ENCODE data around the gene RERE. TPM values are rescaled to one million over a fixed set of nuclear protein-coding genes. Genes with fewer than 3 reads are reported as not detected.
A peak's percentile ranks its signal among the peaks of the same experiment; 100 is the strongest.

Gene RERE
- total RNA-seq, 2 donors from 2014 or later: 144 to 174 TPM

- peaks cover 6 to 47% of the 10 kb centered on the region in 2 donors for H3K4me1 ChIP-seq (ENCODE audit: control insufficient read depth in 1 of 2, low read depth in 2 of 2)
- ATAC-seq (ENCODE audit: insufficient number of reproducible peaks, low FRiP score, low read depth) (no peak), DNase-seq (ENCODE audit: low spot score) (no peak)
- H3K9me3 ChIP-seq: no peaks in the 10 kb centered on the region
- H3K36me3 ChIP-seq: no peaks in the 10 kb centered on the region
- H3K27ac ChIP-seq: no peak overlapping the region
- no peak for TF ChIP-seq CTCF (IDR thresholded peaks at IDR 0.05)
- no peaks in the 10 kb centered on the region for H3K27me3 ChIP-seq (replicated peaks; ENCODE audit: insufficient read depth)
- H3K4me3 ChIP-seq: no peak overlapping the region
These were observed 469.2 kb downstream of the RERE start for GRCh38 chr1:8348047-8348776.

GRCh38 chr1:8347635-8348034 is 469.8 kb downstream of the RERE start:
- TF ChIP-seq CTCF (IDR thresholded peaks at IDR 0.05): no peak
- ATAC-seq (ENCODE audit: insufficient number of reproducible peaks, low FRiP score, low read depth): no peak
- no peak for DNase-seq (ENCODE audit: low spot score)
- no peak overlapping the region for H3K27ac ChIP-seq
- peaks cover 11 to 47% of the 10 kb centered on the region in 2 donors for H3K4me1 ChIP-seq (ENCODE audit: control insufficient read depth in 1 of 2, low read depth in 2 of 2)
- no peaks in the 10 kb centered on the region for H3K36me3 ChIP-seq
- H3K9me3 ChIP-seq: no peaks in the 10 kb centered on the region
- no peak overlapping the region for H3K4me3 ChIP-seq
- no peaks in the 10 kb centered on the region for H3K27me3 ChIP-seq (replicated peaks; ENCODE audit: insufficient read depth)

- no peak for DNase-seq (ENCODE audit: low spot score)
- no peaks in the 10 kb centered on the region for H3K27me3 ChIP-seq (replicated peaks; ENCODE audit: insufficient read depth)
- no peak overlapping the region for H3K27ac ChIP-seq
- peaks cover 13 to 45% of the 10 kb centered on the region in 2 donors for H3K4me1 ChIP-seq (ENCODE audit: control insufficient read depth in 1 of 2, low read depth in 2 of 2)
- no peaks in the 10 kb centered on the region for H3K36me3 ChIP-seq
- no peak overlapping the region for H3K4me3 ChIP-seq
- no peak for TF ChIP-seq CTCF (IDR thresholded peaks at IDR 0.05)
- no peak for ATAC-seq (ENCODE audit: insufficient number of reproducible peaks, low FRiP score, low read depth)
- H3K9me3 ChIP-seq: no peaks in the 10 kb centered on the region
These were observed 471.6 kb downstream of the RERE start for GRCh38 chr1:8345621-8346415.

GRCh38 chr1:8344893-8345507 is 472.4 kb downstream of the RERE start:
- Histone ChIP-seq H3K4me3 (no peak overlapping the region), H3K9me3 (no peaks in the 10 kb centered on the region), H3K27ac (no peak overlapping the region), H3K27me3 (replicated peaks; ENCODE audit: insufficient read depth) (no peaks in the 10 kb centered on the region), H3K4me1 (ENCODE audit: control insufficient read depth in 1 of 2, low read depth in 2 of 2) (peaks cover 13 to 43% of the 10 kb centered on the region in 2 donors), H3K36me3 (no peaks in the 10 kb centered on the region)
- no peak for DNase-seq (ENCODE audit: low spot score)
- no peak for ATAC-seq (ENCODE audit: insufficient number of reproducible peaks, low FRiP score, low read depth)
- TF ChIP-seq CTCF (IDR thresholded peaks at IDR 0.05): no peak

- Histone ChIP-seq H3K27ac (peak overlapping the region; percentile 94 to 95), H3K4me1 (ENCODE audit: control insufficient read depth in 1 of 2, low read depth in 2 of 2) (peaks cover 13 to 29% of the 10 kb centered on the region in 2 donors), H3K9me3 (no peaks in the 10 kb centered on the region), H3K27me3 (replicated peaks; ENCODE audit: insufficient read depth) (no peaks in the 10 kb centered on the region), H3K4me3 (peak overlapping the region; percentile 48), H3K36me3 (no peaks in the 10 kb centered on the region)
- no peak for TF ChIP-seq CTCF (IDR thresholded peaks at IDR 0.05)
- DNase-seq (ENCODE audit: low spot score): peak; percentile 64
- ATAC-seq (ENCODE audit: insufficient number of reproducible peaks, low FRiP score, low read depth): peak; percentile 84
These were observed 473.9 kb downstream of the RERE start for GRCh38 chr1:8343464-8344001.
